Neural progenitor cell (in vitro differentiated cells): ENCODE results near the gene KCNH2. TPM values are rescaled to one million over a fixed set of nuclear protein-coding genes. Genes with fewer than 3 reads are reported as not detected.

ENCODE experiments used
- DNase-seq: peaks from one replicate; pipeline ENCODE4 v3.0.0-alpha.2; 2016; ENCODE audit warnings: low spot score
- H2AFZ ChIP-seq: fragments of 200-600 bp; sonication (generic); replicated peaks from 2 replicates; pipeline ENCODE4 v1.6.1; 2016; ENCODE audit warnings: antibody characterized with exemption
- H3F3A ChIP-seq: fragments of 200-600 bp; sonication (generic); 2 replicates; pipeline ENCODE4 v1.6.1; 2016; ENCODE audit warnings: antibody characterized with exemption, low read depth
- H3K27ac ChIP-seq: fragments of 200-600 bp; sonication (generic); 2 replicates; pipeline ENCODE4 v1.5.1; 2016; ENCODE audit warnings: mild to moderate bottlenecking
- H3K27me3 ChIP-seq: fragments of 200-600 bp; sonication (generic); 2 replicates; pipeline ENCODE4 v1.6.1; 2016; ENCODE audit warnings: mild to moderate bottlenecking, moderate library complexity
- H3K36me3 ChIP-seq: fragments of 200-600 bp; sonication (generic); 2 replicates; pipeline ENCODE4 v1.5.1; 2016
- H3K4me1 ChIP-seq: fragments of 200-600 bp; sonication (generic); 2 replicates; pipeline ENCODE4 v1.6.1; 2016; ENCODE audit warnings: mixed run types
- H3K4me2 ChIP-seq: fragments of 200-600 bp; sonication (generic); 2 replicates; pipeline ENCODE4 v1.6.1; 2016
- H3K4me3 ChIP-seq: fragments of 200-600 bp; sonication (generic); 2 replicates; pipeline ENCODE4 v1.5.1; 2016
- H3K79me2 ChIP-seq: fragments of 200-600 bp; sonication (generic); 2 replicates; pipeline ENCODE4 v1.6.1; 2016; ENCODE audit warnings: low read depth
- H3K9ac ChIP-seq: fragments of 200-600 bp; sonication (generic); 2 replicates; pipeline ENCODE4 v1.6.1; 2016
- H3K9me3 ChIP-seq: fragments of 200-600 bp; sonication (generic); 2 replicates; pipeline ENCODE4 v1.5.1; 2016; ENCODE audit warnings: low read depth
- H4K20me1 ChIP-seq: fragments of 200-600 bp; sonication (generic); 2 replicates; pipeline ENCODE4 v1.6.1; 2016; ENCODE audit warnings: low read depth
- H3K27ac Mint-ChIP-seq: 3 replicates; pipeline ENCODE4 v1.8.0; 2021; ENCODE audit warnings: mixed read lengths
- H3K27me3 Mint-ChIP-seq: 2 replicates; pipeline ENCODE4 v1.8.0; 2022; ENCODE audit warnings: low read depth, mild to moderate bottlenecking, inconsistent platforms, moderate library complexity, mixed read lengths; ENCODE audit not compliant: insufficient read depth
- H3K36me3 Mint-ChIP-seq: 3 replicates; pipeline ENCODE4 v1.8.0; 2021; ENCODE audit warnings: mixed read lengths
- H3K4me1 Mint-ChIP-seq: 3 replicates; pipeline ENCODE4 v1.8.0; 2021; ENCODE audit warnings: mixed read lengths
- H3K4me3 Mint-ChIP-seq: 3 replicates; pipeline ENCODE4 v1.8.0; 2021; ENCODE audit warnings: mild to moderate bottlenecking, moderate library complexity, mixed read lengths
- H3K9me3 Mint-ChIP-seq: 3 replicates; pipeline ENCODE4 v1.8.0; 2020; ENCODE audit warnings: mixed read lengths
- CTCF ChIP-seq: fragments of 200-600 bp; sonication (generic); IDR thresholded peaks from 2 replicates; pipeline ENCODE4 v1.5.1; 2017; ENCODE audit warnings: antibody characterized with exemption, mild to moderate bottlenecking
- EZH2 ChIP-seq: fragments of 200-600 bp; sonication (generic); IDR thresholded peaks from 2 replicates; pipeline ENCODE4 v1.6.1; 2017; ENCODE audit warnings: antibody characterized with exemption, mild to moderate bottlenecking, moderate library complexity
- EZH2phosphoT487 ChIP-seq: fragments of 200-600 bp; sonication (generic); IDR thresholded peaks from 2 replicates; pipeline ENCODE4 v1.6.1; 2017; ENCODE audit warnings: antibody characterized with exemption
- total RNA-seq: library from RNA; depleted of rRNA; stranded (reverse); fragments of >200 nt; gene quantifications from 2 replicates; pipeline ENCODE4 v1.2.3, GENCODE V29; 2015; ENCODE audit warnings: low replicate concordance

The KCNH2 gene
- total RNA-seq, 1 donor from 2014 or later = 2.6 TPM

GRCh38 chr7:150966002-150966401 lies 12.1 kb downstream of the KCNH2 start:
- Mint-ChIP-seq H3K36me3 (no peaks in the 10 kb centered on the region), H3K9me3 (no peaks in the 10 kb centered on the region), H3K4me3 (no peak overlapping the region), H3K27me3 (peaks cover 17% of the 10 kb centered on the region), H3K27ac (no peak overlapping the region), H3K4me1 (peaks cover 38% of the 10 kb centered on the region)
- H3K9me3 ChIP-seq = no peaks in the 10 kb centered on the region
- H2AFZ ChIP-seq = no peak overlapping the region
- H3K4me1 ChIP-seq = peaks cover 26% of the 10 kb centered on the region
- H3K4me2 ChIP-seq = no peak overlapping the region
- peak; percentile 86 for DNase-seq
- H3K9ac ChIP-seq = no peak overlapping the region
- H3K27me3 ChIP-seq = no peaks in the 10 kb centered on the region
- H3K27ac ChIP-seq = no peak overlapping the region
- H3K79me2 ChIP-seq = no peaks in the 10 kb centered on the region
- H3K36me3 ChIP-seq = no peaks in the 10 kb centered on the region
- H3F3A ChIP-seq = peaks cover 4% of the 10 kb centered on the region
- H3K4me3 ChIP-seq = no peak overlapping the region
- H4K20me1 ChIP-seq = no peaks in the 10 kb centered on the region
- TF ChIP-seq CTCF = peak; percentile 72
- no peak for TF ChIP-seq EZH2

- DNase-seq = no peak
- H3K27me3 ChIP-seq = no peaks in the 10 kb centered on the region
- Mint-ChIP-seq H3K27ac (no peak overlapping the region), H3K4me1 (peaks cover 32% of the 10 kb centered on the region), H3K36me3 (no peaks in the 10 kb centered on the region), H3K27me3 (peaks cover 17% of the 10 kb centered on the region), H3K9me3 (no peaks in the 10 kb centered on the region), H3K4me3 (no peak overlapping the region)
- no peaks in the 10 kb centered on the region for H4K20me1 ChIP-seq
- no peak overlapping the region for H3K27ac ChIP-seq
- H3K4me3 ChIP-seq = no peak overlapping the region
- H3K9me3 ChIP-seq = no peaks in the 10 kb centered on the region
- no peak overlapping the region for H3K4me2 ChIP-seq
- H2AFZ ChIP-seq = no peak overlapping the region
- no peaks in the 10 kb centered on the region for H3F3A ChIP-seq
- no peaks in the 10 kb centered on the region for H3K36me3 ChIP-seq
- TF ChIP-seq EZH2phosphoT487 = no peak
- no peak for TF ChIP-seq CTCF
- no peak for TF ChIP-seq EZH2
- peaks cover 19% of the 10 kb centered on the region for H3K4me1 ChIP-seq
- H3K9ac ChIP-seq = no peak overlapping the region
- no peaks in the 10 kb centered on the region for H3K79me2 ChIP-seq
These were observed 12.8 kb downstream of the KCNH2 start for GRCh38 chr7:150965273-150965830.

GRCh38 chr7:150964593-150965111 lies 13.5 kb downstream of the KCNH2 start:
- H4K20me1 ChIP-seq = no peaks in the 10 kb centered on the region
- no peaks in the 10 kb centered on the region for H3K79me2 ChIP-seq
- no peaks in the 10 kb centered on the region for H3K36me3 Mint-ChIP-seq
- peaks cover 12% of the 10 kb centered on the region for H3K4me1 ChIP-seq
- H3K27me3 ChIP-seq = no peaks in the 10 kb centered on the region
- no peak overlapping the region for H3K4me2 ChIP-seq
- TF ChIP-seq EZH2 (no peak), CTCF (peak; percentile 13), EZH2phosphoT487 (no peak)
- H3F3A ChIP-seq = no peaks in the 10 kb centered on the region
- H3K27ac ChIP-seq = no peak overlapping the region
- H3K4me3 ChIP-seq = no peak overlapping the region
- H3K4me3 Mint-ChIP-seq = no peak overlapping the region
- H3K9me3 ChIP-seq = no peaks in the 10 kb centered on the region
- H3K27me3 Mint-ChIP-seq = peaks cover 14% of the 10 kb centered on the region
- H2AFZ ChIP-seq = no peak overlapping the region
- H3K27ac Mint-ChIP-seq = peak overlapping the region; percentile 53
- peak; percentile 60 for DNase-seq
- no peaks in the 10 kb centered on the region for H3K36me3 ChIP-seq
- H3K9ac ChIP-seq = no peak overlapping the region
- no peaks in the 10 kb centered on the region for H3K9me3 Mint-ChIP-seq
- H3K4me1 Mint-ChIP-seq = peaks cover 26% of the 10 kb centered on the region
